ENCODE results near the gene CFAP77.

CFAP77 gene

DNA sequence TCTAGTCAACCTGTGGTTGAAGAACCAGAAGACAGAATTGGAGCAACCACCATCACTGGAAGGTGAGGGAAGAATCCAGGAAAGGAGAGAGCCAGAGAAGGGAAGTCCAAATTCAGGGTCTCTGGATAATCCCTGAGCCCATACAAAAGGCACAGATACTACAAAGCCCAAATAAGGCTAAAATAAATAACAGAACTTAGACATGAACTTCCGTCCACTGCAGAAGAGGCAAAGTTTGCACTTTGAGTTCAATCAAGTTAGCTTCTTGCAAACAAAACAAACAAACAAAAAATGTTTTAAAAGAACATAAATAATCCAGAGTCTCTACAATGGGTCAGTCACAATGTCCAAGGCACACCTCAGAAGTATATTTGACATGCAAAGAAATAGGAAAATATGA, 21.0 kb downstream of the CFAP77 start:
- DNase-seq (ENCODE audit: insufficient read length) (no peak), FAIRE-seq (no peak)
- TF ChIP-seq POLR2A (IDR thresholded peaks at IDR 0.05; ENCODE audit: low read depth, low read length) = no peak
- no peak for TF ChIP-seq POLR2AphosphoS5 (IDR thresholded peaks at IDR 0.05; ENCODE audit: low read depth, low read length)
- no peak for TF ChIP-seq TAF1 (IDR thresholded peaks at IDR 0.05; ENCODE audit: borderline replicate concordance, low read depth, low read length)

DNA sequence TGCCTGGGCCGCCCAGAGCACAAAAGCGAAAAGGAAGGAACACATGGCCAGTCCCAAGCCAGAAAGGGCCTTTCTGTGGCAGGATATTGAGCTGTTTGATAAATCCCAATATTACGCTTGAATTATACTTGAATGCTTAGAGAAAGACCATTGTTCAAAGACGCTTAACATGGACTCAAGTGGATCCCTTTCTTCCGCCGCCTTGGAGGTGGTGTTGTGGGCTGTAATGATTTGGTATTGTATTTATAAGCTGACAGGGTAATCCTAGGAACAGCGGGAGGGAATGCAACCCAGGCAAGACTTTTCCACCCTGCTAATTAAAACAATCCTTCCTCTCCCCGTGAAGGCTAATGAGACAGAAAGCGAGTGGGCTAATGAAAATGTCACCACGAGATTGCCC, 24.9 kb downstream of the CFAP77 start:
- FAIRE-seq = no peak
- TF ChIP-seq POLR2AphosphoS5 (IDR thresholded peaks at IDR 0.05; ENCODE audit: low read depth, low read length) (no peak), TAF1 (IDR thresholded peaks at IDR 0.05; ENCODE audit: borderline replicate concordance, low read depth, low read length) (no peak), POLR2A (IDR thresholded peaks at IDR 0.05; ENCODE audit: low read depth, low read length) (no peak)
- no peak for DNase-seq (ENCODE audit: insufficient read length)

DNA sequence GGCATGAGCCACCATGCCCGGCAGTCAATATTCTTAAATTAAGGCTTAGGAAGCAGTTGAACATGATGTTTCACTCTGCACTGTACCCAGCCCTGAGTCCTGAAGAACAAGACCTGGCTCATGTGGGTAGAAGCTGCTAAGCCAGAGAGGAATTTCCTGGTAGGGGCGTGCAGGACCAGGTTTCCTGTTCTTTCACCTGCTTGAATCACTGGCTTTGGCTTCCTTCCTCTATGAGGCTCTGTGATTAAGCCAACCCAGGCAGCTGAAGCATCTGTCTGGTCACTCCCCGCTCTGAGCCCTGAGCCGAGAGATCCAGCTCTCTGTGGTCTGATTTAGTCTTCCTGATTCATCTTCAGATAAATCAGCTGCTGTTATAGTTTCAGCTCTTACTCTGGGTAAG, 29.1 kb downstream of the CFAP77 start:
- no peak for FAIRE-seq
- TF ChIP-seq POLR2AphosphoS5 (IDR thresholded peaks at IDR 0.05; ENCODE audit: low read depth, low read length) = no peak
- no peak for TF ChIP-seq POLR2A (IDR thresholded peaks at IDR 0.05; ENCODE audit: low read depth, low read length)
- TF ChIP-seq TAF1 (IDR thresholded peaks at IDR 0.05; ENCODE audit: borderline replicate concordance, low read depth, low read length) = no peak
- DNase-seq (ENCODE audit: insufficient read length) = no peak

DNA sequence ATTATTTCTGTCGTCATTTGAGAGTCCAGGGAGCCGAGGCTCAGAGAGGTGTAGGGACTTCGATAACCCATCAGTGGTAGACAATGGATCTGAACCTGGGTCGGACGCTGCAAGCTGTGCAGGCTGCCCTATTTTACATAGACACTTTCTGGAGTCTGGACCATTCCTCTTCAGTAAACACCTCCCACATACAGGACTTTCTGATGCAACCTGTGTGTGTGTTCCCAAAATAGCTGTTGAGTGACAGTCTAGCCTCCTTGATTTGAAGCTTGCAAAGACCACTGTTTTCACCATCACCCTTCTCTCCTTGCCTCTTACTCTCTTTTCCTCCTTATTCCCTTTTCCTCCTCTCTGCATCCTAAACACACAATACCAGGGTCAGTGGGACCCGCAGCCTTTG, 30.7 kb downstream of the CFAP77 start:
- FAIRE-seq = no peak
- no peak for TF ChIP-seq TAF1 (IDR thresholded peaks at IDR 0.05; ENCODE audit: borderline replicate concordance, low read depth, low read length)
- TF ChIP-seq POLR2AphosphoS5 (IDR thresholded peaks at IDR 0.05; ENCODE audit: low read depth, low read length) = no peak
- no peak for TF ChIP-seq POLR2A (IDR thresholded peaks at IDR 0.05; ENCODE audit: low read depth, low read length)

DNA sequence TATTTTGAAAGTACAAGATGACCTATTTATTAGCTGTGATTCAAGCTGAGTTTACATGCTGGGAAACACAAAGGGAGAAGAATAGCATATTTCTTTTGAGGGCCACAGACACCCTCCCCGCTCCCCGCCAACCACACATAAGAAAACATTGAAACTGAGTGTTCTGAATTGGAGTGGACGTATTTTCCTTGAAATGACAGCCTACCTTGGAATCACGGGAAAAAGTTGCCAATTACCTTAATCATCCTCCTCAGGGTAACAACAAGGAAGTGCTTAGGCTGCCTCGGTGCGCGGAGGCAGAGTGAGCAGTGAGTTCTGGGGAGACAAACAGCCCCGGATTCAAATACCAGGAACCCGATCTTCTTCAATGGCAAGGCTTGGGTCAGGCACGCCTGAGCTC, 31.4 kb downstream of the CFAP77 start:
- no peak for FAIRE-seq
- TF ChIP-seq POLR2A (IDR thresholded peaks at IDR 0.05; ENCODE audit: low read depth, low read length) (no peak), POLR2AphosphoS5 (IDR thresholded peaks at IDR 0.05; ENCODE audit: low read depth, low read length) (no peak), TAF1 (IDR thresholded peaks at IDR 0.05; ENCODE audit: borderline replicate concordance, low read depth, low read length) (no peak)
- no peak for DNase-seq (ENCODE audit: insufficient read length)

More for the DNA sequence above, 30.7 kb downstream of the CFAP77 start:
- DNase-seq (ENCODE audit: insufficient read length) = no peak

DNA sequence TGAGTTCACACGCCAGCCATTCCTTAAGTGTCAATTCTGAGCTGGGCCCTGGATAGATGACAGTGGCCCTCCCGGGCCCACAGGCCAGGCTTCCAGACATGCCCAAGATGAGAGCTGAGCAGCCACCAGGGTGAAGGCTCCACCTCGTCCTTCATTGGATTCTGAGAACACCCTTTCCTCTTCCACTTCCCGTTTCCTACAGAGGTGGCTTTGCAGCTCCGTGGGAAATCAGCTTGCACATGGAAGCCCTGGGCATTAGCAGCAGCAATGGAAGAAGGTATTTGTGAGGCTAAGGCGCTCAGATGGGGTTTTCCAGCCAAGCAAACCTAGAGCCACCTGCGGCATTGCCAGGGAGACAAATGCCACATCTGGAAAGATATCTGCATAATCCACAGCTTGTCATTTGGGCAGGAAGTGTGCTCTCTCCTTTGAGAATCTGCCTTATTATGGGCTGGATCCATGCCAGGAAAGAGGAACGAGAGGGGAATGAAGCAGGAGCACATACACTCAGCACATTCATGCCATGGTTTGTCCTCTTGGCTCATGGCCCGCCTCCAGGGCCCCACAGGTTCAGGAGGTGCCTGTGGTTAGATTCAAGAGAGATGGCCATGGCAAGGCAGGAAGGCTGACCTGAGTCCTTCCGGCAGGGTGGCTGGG, 34.1 kb downstream of the CFAP77 start:
- TF ChIP-seq TAF1 (IDR thresholded peaks at IDR 0.05; ENCODE audit: borderline replicate concordance, low read depth, low read length) (no peak), POLR2AphosphoS5 (IDR thresholded peaks at IDR 0.05; ENCODE audit: low read depth, low read length) (no peak), POLR2A (IDR thresholded peaks at IDR 0.05; ENCODE audit: low read depth, low read length) (no peak)
- no peak for FAIRE-seq
- no peak for DNase-seq (ENCODE audit: insufficient read length)

DNA sequence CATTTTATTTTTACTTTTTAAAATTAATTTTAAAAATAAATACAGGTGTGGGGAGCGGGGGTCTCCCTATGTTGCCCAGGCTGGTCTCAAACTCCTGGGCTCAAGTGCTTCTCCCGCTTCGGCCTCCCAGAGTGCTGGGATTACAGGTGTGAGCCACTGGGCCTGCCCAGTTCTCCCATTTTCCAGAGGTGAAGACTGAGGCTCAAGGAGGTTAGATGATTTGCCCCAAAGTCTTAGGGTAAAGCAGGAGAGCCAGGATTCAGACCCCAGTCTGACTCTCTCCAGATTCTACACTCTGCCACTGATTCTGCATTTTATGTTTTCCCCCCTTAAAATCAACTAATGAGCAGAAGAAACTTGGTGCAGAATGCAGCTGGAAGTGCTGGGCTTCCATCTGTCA, 36.9 kb downstream of the CFAP77 start:
- no peak for DNase-seq (ENCODE audit: insufficient read length)
- no peak for FAIRE-seq
- TF ChIP-seq TAF1 (IDR thresholded peaks at IDR 0.05; ENCODE audit: borderline replicate concordance, low read depth, low read length) (no peak), POLR2A (IDR thresholded peaks at IDR 0.05; ENCODE audit: low read depth, low read length) (no peak), POLR2AphosphoS5 (IDR thresholded peaks at IDR 0.05; ENCODE audit: low read depth, low read length) (no peak)

DNA sequence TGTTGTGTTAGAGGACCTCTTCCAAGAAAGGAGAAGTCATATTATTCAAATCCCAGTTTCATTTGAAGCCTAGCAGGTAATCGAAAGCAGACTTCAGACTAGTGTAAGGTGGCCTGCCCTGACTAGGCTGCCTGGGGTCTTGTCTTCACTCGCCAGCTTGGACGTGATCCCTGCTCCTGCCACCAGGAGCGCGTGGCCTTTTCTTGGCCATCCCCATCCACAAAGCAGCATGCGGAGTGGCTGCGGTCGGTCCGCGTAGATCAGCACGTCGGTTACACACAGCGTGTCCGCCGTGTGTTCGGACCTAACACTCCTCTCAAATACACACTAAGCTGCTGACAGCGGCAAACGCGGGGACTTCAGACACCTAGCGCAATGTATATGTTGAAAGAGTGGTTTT, 37.3 kb downstream of the CFAP77 start:
- TF ChIP-seq POLR2A (IDR thresholded peaks at IDR 0.05; ENCODE audit: low read depth, low read length) = no peak
- TF ChIP-seq POLR2AphosphoS5 (IDR thresholded peaks at IDR 0.05; ENCODE audit: low read depth, low read length) = no peak
- no peak for TF ChIP-seq TAF1 (IDR thresholded peaks at IDR 0.05; ENCODE audit: borderline replicate concordance, low read depth, low read length)
- no peak for DNase-seq (ENCODE audit: insufficient read length)
- no peak for FAIRE-seq

DNA sequence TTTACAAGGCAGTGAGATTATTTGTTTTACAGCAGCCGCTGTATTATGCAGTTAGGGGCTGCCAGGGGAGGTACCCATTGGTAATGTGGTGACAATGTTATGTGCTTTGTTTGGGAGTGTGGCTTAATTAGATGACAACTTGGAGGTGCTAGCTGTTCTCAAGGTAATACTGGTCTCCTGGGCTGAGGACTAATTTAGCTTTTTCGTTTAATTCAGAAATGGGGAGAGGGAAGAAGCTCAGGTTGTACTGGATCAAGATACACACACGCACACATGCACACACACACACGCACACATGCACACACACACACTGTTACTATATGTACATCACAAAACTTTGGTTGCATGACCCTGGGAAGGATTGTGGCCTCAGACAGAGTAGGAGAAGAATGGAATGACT, 37.9 kb downstream of the CFAP77 start:
- FAIRE-seq = no peak
- no peak for DNase-seq (ENCODE audit: insufficient read length)
- TF ChIP-seq POLR2A (IDR thresholded peaks at IDR 0.05; ENCODE audit: low read depth, low read length) (no peak), TAF1 (IDR thresholded peaks at IDR 0.05; ENCODE audit: borderline replicate concordance, low read depth, low read length) (no peak), POLR2AphosphoS5 (IDR thresholded peaks at IDR 0.05; ENCODE audit: low read depth, low read length) (no peak)

DNA sequence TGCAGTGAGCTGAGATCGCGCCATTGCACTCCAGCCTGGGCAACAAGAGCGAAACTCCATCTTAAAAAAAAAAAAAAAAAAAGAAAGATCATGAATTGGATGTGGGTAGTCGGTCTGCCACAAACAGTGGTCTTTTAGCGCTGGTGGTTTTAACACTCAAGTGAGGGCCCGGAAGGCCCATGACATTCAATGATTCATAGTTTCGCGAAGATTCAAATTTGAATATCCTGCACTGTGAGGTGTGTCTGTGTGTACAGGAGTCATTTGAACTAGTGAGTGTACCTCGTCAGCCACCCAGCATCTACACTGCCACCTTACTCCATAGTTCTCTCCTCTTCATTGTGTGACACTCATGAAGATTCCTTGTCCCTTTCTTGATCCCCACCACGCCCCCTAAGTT, 41.3 kb downstream of the CFAP77 start:
- FAIRE-seq (no peak), DNase-seq (ENCODE audit: insufficient read length) (no peak)
- TF ChIP-seq TAF1 (IDR thresholded peaks at IDR 0.05; ENCODE audit: borderline replicate concordance, low read depth, low read length) = no peak
- no peak for TF ChIP-seq POLR2AphosphoS5 (IDR thresholded peaks at IDR 0.05; ENCODE audit: low read depth, low read length)
- TF ChIP-seq POLR2A (IDR thresholded peaks at IDR 0.05; ENCODE audit: low read depth, low read length) = no peak

DNA sequence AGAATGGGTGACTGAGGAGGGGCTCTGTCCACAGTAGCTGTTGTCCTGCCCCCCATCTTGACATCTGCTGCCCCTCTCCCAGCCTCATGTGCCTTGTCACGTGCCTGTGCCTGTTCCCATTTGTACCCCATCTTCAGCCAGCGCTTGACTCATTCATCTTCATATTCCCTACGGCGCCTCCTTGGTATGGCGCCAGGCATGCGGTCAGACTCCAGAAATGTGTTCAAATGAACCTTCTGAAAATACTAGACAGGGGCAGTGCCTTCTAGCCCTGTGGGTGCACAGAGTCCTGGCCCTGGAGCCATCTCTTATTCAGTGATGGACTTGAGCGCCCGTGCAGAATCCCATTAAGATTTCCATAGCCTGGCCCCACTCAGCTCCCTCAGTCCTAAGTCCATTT, 46.2 kb downstream of the CFAP77 start:
- no peak for FAIRE-seq
- no peak for TF ChIP-seq POLR2AphosphoS5 (IDR thresholded peaks at IDR 0.05; ENCODE audit: low read depth, low read length)
- no peak for TF ChIP-seq POLR2A (IDR thresholded peaks at IDR 0.05; ENCODE audit: low read depth, low read length)
- no peak for TF ChIP-seq TAF1 (IDR thresholded peaks at IDR 0.05; ENCODE audit: borderline replicate concordance, low read depth, low read length)
- no peak for DNase-seq (ENCODE audit: insufficient read length)

DNA sequence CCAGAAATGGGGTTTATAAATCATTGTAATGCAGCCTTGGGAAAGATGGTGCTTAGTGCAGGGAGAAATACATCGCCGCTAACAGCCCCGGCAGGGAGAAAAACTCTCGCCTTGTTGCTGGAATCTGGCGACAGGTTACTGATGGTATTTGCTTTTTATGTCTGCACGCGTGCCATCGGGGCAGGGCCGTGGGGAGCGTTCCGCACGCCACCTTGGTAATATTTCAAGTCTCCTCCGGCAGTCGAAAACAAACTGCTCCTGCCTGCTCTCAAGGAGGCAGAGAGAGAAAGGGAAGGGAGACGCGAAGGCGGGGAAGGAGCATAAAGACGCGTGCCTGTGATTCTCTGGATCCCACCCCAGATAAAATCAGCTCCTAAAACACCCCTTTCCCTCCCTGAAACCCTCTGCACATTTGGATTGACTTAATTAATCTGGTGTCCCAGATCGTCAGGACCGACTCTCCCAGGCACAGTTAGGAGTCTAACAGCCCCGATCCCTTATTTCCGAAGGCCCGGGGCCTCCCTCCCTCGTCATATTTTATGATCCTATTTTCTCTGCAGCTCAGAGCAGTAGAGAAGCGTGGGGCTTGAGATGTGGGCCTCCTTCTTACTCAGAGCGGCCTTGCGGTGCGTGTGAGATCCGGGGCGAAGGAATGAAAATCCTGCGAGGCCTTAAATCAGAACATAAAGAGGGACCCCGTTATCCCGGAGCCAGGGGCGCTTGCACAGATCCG, 47.7 kb downstream of the CFAP77 start:
- FAIRE-seq = no peak
- DNase-seq (ENCODE audit: insufficient read length) = no peak
- no peak for TF ChIP-seq POLR2AphosphoS5 (IDR thresholded peaks at IDR 0.05; ENCODE audit: low read depth, low read length)
- TF ChIP-seq TAF1 (IDR thresholded peaks at IDR 0.05; ENCODE audit: borderline replicate concordance, low read depth, low read length) = no peak
- TF ChIP-seq POLR2A (IDR thresholded peaks at IDR 0.05; ENCODE audit: low read depth, low read length) = no peak

All from GM12892 (cell line).